Astrocyte (in vitro differentiated cells and primary cell): ENCODE data around the gene DNAH11. TPM values are rescaled to one million over a fixed set of nuclear protein-coding genes. Genes with fewer than 3 reads are reported as not detected.

Source experiments
- DNase-seq: peaks from one replicate; pipeline ENCODE4 v3.0.0-alpha.2; 2010; ENCODE audit warnings: low read depth
- FAIRE-seq: peaks from 2 replicates; lab custom pipeline; 2011; peaks lifted over from hg19 to GRCh38; lab: Jason Lieb, UNC
- H2AFZ ChIP-seq: 2 replicates; pipeline ENCODE4 v1.6.0; 2012; ENCODE audit warnings: low read depth, low read length, inconsistent platforms
- H3K27ac ChIP-seq: 2 replicates; pipeline ENCODE4 v1.5.1; 2011; ENCODE audit warnings: low read depth, low read length, inconsistent platforms
- H3K27me3 ChIP-seq: 2 replicates; pipeline ENCODE4 v1.6.0; 2011; ENCODE audit warnings: low read length, inconsistent platforms; ENCODE audit not compliant: insufficient read depth
- H3K36me3 ChIP-seq: 2 replicates; pipeline ENCODE4 v1.5.1; 2011; ENCODE audit warnings: low read length, inconsistent platforms; ENCODE audit not compliant: insufficient read depth
- H3K4me1 ChIP-seq: 2 replicates; pipeline ENCODE4 v1.5.1; 2011; ENCODE audit warnings: low read length, inconsistent platforms; ENCODE audit not compliant: insufficient read depth
- H3K4me2 ChIP-seq: 2 replicates; pipeline ENCODE4 v1.6.0; 2012; ENCODE audit warnings: low read length, inconsistent platforms
- H3K4me3 ChIP-seq: 2 replicates; pipeline ENCODE4 v1.5.1; 2011; ENCODE audit warnings: low read depth, mild to moderate bottlenecking, low read length, inconsistent platforms; ENCODE audit not compliant: insufficient read depth
- H3K79me2 ChIP-seq: 2 replicates; pipeline ENCODE4 v1.6.0; 2012; ENCODE audit warnings: mild to moderate bottlenecking, low read length, inconsistent platforms; ENCODE audit not compliant: insufficient read depth
- H3K9ac ChIP-seq: 2 replicates; pipeline ENCODE4 v1.6.0; 2012; ENCODE audit warnings: mild to moderate bottlenecking, low read length, inconsistent platforms
- H3K9me3 ChIP-seq: 2 replicates; pipeline ENCODE4 v1.5.1; 2012; ENCODE audit warnings: low read depth, mild to moderate bottlenecking, low read length, inconsistent platforms; ENCODE audit not compliant: insufficient read depth
- H4K20me1 ChIP-seq: 2 replicates; pipeline ENCODE4 v1.6.0; 2012; ENCODE audit warnings: low read length, inconsistent platforms; ENCODE audit not compliant: insufficient read depth
- H3K27ac Mint-ChIP-seq: one replicate; pipeline ENCODE4 v1.8.0; 2021; ENCODE audit warnings: mild to moderate bottlenecking, mixed read lengths; ENCODE audit not compliant: unreplicated experiment
- H3K27me3 Mint-ChIP-seq: one replicate; pipeline ENCODE4 v1.8.0; 2021; ENCODE audit warnings: low read depth, mixed read lengths; ENCODE audit not compliant: unreplicated experiment
- H3K36me3 Mint-ChIP-seq: one replicate; pipeline ENCODE4 v1.8.0; 2021; ENCODE audit warnings: low read depth, mixed read lengths; ENCODE audit not compliant: unreplicated experiment
- H3K4me1 Mint-ChIP-seq: one replicate; pipeline ENCODE4 v1.8.0; 2021; ENCODE audit warnings: low read depth, mixed read lengths; ENCODE audit not compliant: unreplicated experiment
- H3K4me3 Mint-ChIP-seq: one replicate; pipeline ENCODE4 v1.8.0; 2021; ENCODE audit warnings: mild to moderate bottlenecking, moderate library complexity, mixed read lengths; ENCODE audit not compliant: unreplicated experiment
- H3K9me3 Mint-ChIP-seq: one replicate; pipeline ENCODE4 v1.8.0; 2021; ENCODE audit warnings: mild to moderate bottlenecking, mixed read lengths; ENCODE audit not compliant: unreplicated experiment
- CTCF ChIP-seq: IDR thresholded peaks from 2 replicates; pipeline ENCODE4 v1.5.1; 2011; ENCODE audit warnings: low read depth, mild to moderate bottlenecking, inconsistent platforms, low read length, moderate library complexity; ENCODE audit not compliant: insufficient read depth
- EZH2 ChIP-seq: IDR thresholded peaks from 2 replicates; pipeline ENCODE4 v1.6.1; 2012; ENCODE audit warnings: mild to moderate bottlenecking, low read length, inconsistent platforms; ENCODE audit not compliant: insufficient read depth
- total RNA-seq: library from RNA; stranded (reverse); gene quantifications from 2 replicates; pipeline ENCODE4 v1.2.1, GENCODE V29; 2021

The DNAH11 gene
- total RNA-seq, 1 donor from 2014 or later = 0.43 TPM

- H3K27me3 Mint-ChIP-seq = no peaks in the 10 kb centered on the region
- H3K4me3 Mint-ChIP-seq = no peak overlapping the region
- peaks cover 4% of the 10 kb centered on the region for H3K4me1 Mint-ChIP-seq
- H3K27ac Mint-ChIP-seq = no peak overlapping the region
- Histone ChIP-seq H3K9ac (no peak overlapping the region), H2AFZ (no peak overlapping the region), H3K9me3 (no peaks in the 10 kb centered on the region), H3K36me3 (no peaks in the 10 kb centered on the region), H4K20me1 (no peaks in the 10 kb centered on the region), H3K4me3 (no peak overlapping the region), H3K4me2 (no peak overlapping the region), H3K27me3 (no peaks in the 10 kb centered on the region), H3K79me2 (no peaks in the 10 kb centered on the region), H3K4me1 (no peaks in the 10 kb centered on the region), H3K27ac (no peak overlapping the region)
- no peak for FAIRE-seq
- no peak for TF ChIP-seq CTCF
- no peak for TF ChIP-seq EZH2
- H3K36me3 Mint-ChIP-seq = no peaks in the 10 kb centered on the region
- no peaks in the 10 kb centered on the region for H3K9me3 Mint-ChIP-seq
- no peak for DNase-seq
These were observed 98.7 kb downstream of the DNAH11 start for GRCh38 chr7:21641546-21641945.

- Histone ChIP-seq H3K4me3 (no peak overlapping the region), H3K9me3 (no peaks in the 10 kb centered on the region), H2AFZ (no peak overlapping the region), H3K36me3 (no peaks in the 10 kb centered on the region), H3K4me1 (no peaks in the 10 kb centered on the region), H4K20me1 (no peaks in the 10 kb centered on the region), H3K27ac (no peak overlapping the region), H3K27me3 (no peaks in the 10 kb centered on the region), H3K79me2 (no peaks in the 10 kb centered on the region), H3K9ac (no peak overlapping the region), H3K4me2 (no peak overlapping the region)
- TF ChIP-seq CTCF (no peak), EZH2 (no peak)
- Mint-ChIP-seq H3K36me3 (no peaks in the 10 kb centered on the region), H3K4me1 (peaks cover 4% of the 10 kb centered on the region), H3K27ac (no peak overlapping the region), H3K9me3 (no peaks in the 10 kb centered on the region), H3K27me3 (no peaks in the 10 kb centered on the region), H3K4me3 (no peak overlapping the region)
- FAIRE-seq (no peak), DNase-seq (peak; percentile 41)
These were observed 99.6 kb downstream of the DNAH11 start for GRCh38 chr7:21642422-21642821.

- no peak for TF ChIP-seq EZH2
- no peak for TF ChIP-seq CTCF
- no peaks in the 10 kb centered on the region for H3K4me1 Mint-ChIP-seq
These were observed 108.9 kb downstream of the DNAH11 start for GRCh38 chr7:21651697-21652096.

More at GRCh38 chr7:21651697-21652096, 108.9 kb downstream of the DNAH11 start:
- Histone ChIP-seq H3K27ac (no peak overlapping the region), H3K79me2 (no peaks in the 10 kb centered on the region), H3K4me2 (no peak overlapping the region), H3K36me3 (no peaks in the 10 kb centered on the region), H3K27me3 (no peaks in the 10 kb centered on the region), H3K4me3 (no peak overlapping the region), H3K4me1 (no peaks in the 10 kb centered on the region), H3K9ac (no peak overlapping the region), H3K9me3 (no peaks in the 10 kb centered on the region), H4K20me1 (no peaks in the 10 kb centered on the region), H2AFZ (no peak overlapping the region)
- FAIRE-seq (no peak), DNase-seq (no peak)
- no peak overlapping the region for H3K4me3 Mint-ChIP-seq
- no peaks in the 10 kb centered on the region for H3K27me3 Mint-ChIP-seq
- H3K9me3 Mint-ChIP-seq = no peaks in the 10 kb centered on the region
- H3K36me3 Mint-ChIP-seq = no peaks in the 10 kb centered on the region
- no peak overlapping the region for H3K27ac Mint-ChIP-seq
